ENCODE data around the gene CCNO.

The CCNO gene

DNA sequence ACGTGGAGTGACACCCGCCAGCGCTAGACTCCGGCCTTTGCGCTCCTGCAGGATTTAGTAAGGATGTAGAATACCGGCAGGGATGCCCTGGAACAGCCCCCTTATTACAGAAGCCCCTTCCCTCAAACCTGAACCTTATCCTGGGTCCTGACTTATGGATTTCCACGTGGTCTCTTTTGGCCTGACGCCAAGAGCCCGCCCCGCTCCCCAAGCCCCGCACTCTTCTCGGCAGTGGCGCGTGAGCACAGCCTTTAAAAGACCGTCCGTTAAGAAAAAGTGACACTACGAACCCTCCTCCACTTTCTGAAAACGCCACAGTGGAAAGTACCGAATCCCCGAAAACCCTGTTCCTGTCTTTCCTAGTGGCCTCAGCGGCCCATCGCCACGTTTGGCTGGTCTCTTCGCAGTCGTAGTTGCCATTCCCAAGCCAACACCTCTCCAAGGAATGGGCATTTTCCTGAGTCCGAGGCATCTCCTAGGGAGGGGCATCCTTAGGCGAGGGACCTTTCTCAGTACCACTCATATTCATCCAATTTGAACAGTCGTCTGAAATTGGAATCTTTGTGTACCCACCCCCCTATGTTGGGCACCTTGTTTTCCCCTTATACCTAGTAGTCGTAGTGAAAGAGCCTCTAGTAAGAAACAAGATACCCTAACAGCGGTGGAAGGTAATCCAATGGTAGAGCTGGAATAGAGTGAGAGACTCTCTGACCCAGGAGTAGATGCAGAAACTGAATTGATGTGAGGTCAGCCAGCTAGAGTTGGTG is 5.6 kb downstream of the CCNO start (continued):
- no peak for TF ChIP-seq YY1 (tag by site-specific recombination; IDR thresholded peaks at IDR 0.05)
- TF ChIP-seq, protein P1, sequence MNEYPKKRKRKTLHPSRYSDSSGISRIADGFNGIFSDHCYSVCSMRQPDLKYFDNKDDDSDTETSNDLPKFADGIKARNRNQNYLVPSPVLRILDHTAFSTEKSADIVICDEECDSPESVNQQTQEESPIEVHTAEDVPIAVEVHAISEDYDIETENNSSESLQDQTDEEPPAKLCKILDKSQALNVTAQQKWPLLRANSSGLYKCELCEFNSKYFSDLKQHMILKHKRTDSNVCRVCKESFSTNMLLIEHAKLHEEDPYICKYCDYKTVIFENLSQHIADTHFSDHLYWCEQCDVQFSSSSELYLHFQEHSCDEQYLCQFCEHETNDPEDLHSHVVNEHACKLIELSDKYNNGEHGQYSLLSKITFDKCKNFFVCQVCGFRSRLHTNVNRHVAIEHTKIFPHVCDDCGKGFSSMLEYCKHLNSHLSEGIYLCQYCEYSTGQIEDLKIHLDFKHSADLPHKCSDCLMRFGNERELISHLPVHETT (tag by site-specific recombination; IDR thresholded peaks at IDR 0.05), result no peak
- no peak for TF ChIP-seq OVOL3 (tag by site-specific recombination; IDR thresholded peaks at IDR 0.05)
- peak; percentile 3; the same call in 1 of the 2 replicates for TF ChIP-seq SP3 (tag by site-specific recombination; IDR thresholded peaks at IDR 0.05)

- Histone ChIP-seq H3K9me3 (ENCODE audit: control insufficient read depth, insufficient read depth, low read depth, low read length) (no peaks in the 10 kb centered on the region), H3K4me3 (ENCODE audit: low read depth, low read length) (peak within 1 kb of the TSS; percentile 49), H3K4me1 (ENCODE audit: control insufficient read depth, insufficient read depth, low read length) (no peaks in the 10 kb centered on the region; the same call in 1 of the 2 replicates), H3K27ac (ENCODE audit: extremely low read depth, low read depth, low read length) (peak within 1 kb of the TSS; percentile 92), H3K36me3 (ENCODE audit: control insufficient read depth in 2 of 2, insufficient read depth in 1 of 2, low read length in 2 of 2) (peaks cover 0 to 8% of the 10 kb centered on the region in 2 experiments; a peak in 1 of 3 replicates)
- POLR2A ChIA-PET, result interaction anchor here (1.5 to 2.3 kb wide), 4 partner anchors 10 to 80 kb away, joined by 3 to 14 read pairs (median 5); partner anchors contain the start of genes CDC20B, DHX29 and MTREX
- CTCF ChIA-PET, result interaction anchor here (0.6 to 2.9 kb wide), 14 partner anchors 9 to 675 kb away, joined by 3 to 24 read pairs (median 4); no protein-coding TSS in a partner anchor
- TF ChIP-seq ZBTB20 (tag by site-specific recombination; IDR thresholded peaks at IDR 0.05) (peak; percentile 97), SALL2 (tag by site-specific recombination; IDR thresholded peaks at IDR 0.05; ENCODE audit: borderline replicate concordance) (no peak), ZSCAN30 (tag by site-specific recombination; IDR thresholded peaks at IDR 0.05) (0 out of 2 replicates have a peak, but pooled peaks have one; percentile 17), ZBTB17 (tag by site-specific recombination; IDR thresholded peaks at IDR 0.05) (peak; percentile 93), OSR2 (tag by site-specific recombination; IDR thresholded peaks at IDR 0.05) (0 out of 2 replicates have a peak, but pooled peaks have one; percentile 20), ZNF19 (tag by site-specific recombination; IDR thresholded peaks at IDR 0.05; ENCODE audit: low read depth) (no peak), IKZF3 (tag by site-specific recombination; IDR thresholded peaks at IDR 0.05) (peak; percentile 85), ZNF449 (tag by site-specific recombination; IDR thresholded peaks at IDR 0.05) (no peak), KLF10 (tag by site-specific recombination; IDR thresholded peaks at IDR 0.05) (no peak; the same call in 1 of the 2 replicates), ZNF341 (tag by site-specific recombination; IDR thresholded peaks at IDR 0.05; ENCODE audit: low read depth) (no peak; the same call in none of the 2 replicates), ZNF555 (tag by site-specific recombination; conservative IDR thresholded peaks at IDR 0.05) (no peak), TRIM28 (IDR thresholded peaks at IDR 0.05; ENCODE audit: borderline replicate concordance, low read length) (no peak), ZNF677 (tag by site-specific recombination; IDR thresholded peaks at IDR 0.05) (no peak), BCL11A (tag by site-specific recombination; IDR thresholded peaks at IDR 0.05; ENCODE audit: low read depth) (no peak), ZIC2 (tag by site-specific recombination; IDR thresholded peaks at IDR 0.05) (no peak), TSHZ1 (tag by site-specific recombination; IDR thresholded peaks at IDR 0.05; ENCODE audit: borderline replicate concordance) (no peak), ZNF777 (tag by site-specific recombination; IDR thresholded peaks at IDR 0.05; ENCODE audit: borderline replicate concordance) (peak; percentile 99)
- TF ChIP-seq, protein P2, sequence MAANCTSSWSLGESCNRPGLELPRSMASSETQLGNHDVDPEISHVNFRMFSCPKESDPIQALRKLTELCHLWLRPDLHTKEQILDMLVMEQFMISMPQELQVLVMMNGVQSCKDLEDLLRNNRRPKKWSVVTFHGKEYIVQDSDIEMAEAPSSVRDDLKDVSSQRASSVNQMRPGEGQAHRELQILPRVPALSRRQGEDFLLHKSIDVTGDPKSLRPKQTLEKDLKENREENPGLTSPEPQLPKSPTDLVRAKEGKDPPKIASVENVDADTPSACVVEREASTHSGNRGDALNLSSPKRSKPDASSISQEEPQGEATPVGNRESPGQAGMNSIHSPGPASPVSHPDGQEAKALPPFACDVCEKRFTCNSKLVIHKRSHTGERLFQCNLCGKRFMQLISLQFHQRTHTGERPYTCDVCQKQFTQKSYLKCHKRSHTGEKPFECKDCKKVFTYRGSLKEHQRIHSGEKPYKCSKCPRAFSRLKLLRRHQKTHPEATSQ (tag by site-specific recombination; IDR thresholded peaks at IDR 0.05), result peak; percentile 54; the same call in 1 of the 2 replicates
- TF ChIP-seq, protein P3, sequence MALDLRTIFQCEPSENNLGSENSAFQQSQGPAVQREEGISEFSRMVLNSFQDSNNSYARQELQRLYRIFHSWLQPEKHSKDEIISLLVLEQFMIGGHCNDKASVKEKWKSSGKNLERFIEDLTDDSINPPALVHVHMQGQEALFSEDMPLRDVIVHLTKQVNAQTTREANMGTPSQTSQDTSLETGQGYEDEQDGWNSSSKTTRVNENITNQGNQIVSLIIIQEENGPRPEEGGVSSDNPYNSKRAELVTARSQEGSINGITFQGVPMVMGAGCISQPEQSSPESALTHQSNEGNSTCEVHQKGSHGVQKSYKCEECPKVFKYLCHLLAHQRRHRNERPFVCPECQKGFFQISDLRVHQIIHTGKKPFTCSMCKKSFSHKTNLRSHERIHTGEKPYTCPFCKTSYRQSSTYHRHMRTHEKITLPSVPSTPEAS (tag by site-specific recombination; IDR thresholded peaks at IDR 0.05), result no peak
- TF ChIP-seq, protein P4, sequence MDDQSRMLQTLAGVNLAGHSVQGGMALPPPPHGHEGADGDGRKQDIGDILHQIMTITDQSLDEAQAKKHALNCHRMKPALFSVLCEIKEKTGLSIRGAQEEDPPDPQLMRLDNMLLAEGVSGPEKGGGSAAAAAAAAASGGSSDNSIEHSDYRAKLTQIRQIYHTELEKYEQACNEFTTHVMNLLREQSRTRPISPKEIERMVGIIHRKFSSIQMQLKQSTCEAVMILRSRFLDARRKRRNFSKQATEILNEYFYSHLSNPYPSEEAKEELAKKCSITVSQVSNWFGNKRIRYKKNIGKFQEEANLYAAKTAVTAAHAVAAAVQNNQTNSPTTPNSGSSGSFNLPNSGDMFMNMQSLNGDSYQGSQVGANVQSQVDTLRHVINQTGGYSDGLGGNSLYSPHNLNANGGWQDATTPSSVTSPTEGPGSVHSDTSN (CRISPR knock-in tag; IDR thresholded peaks at IDR 0.05), result peak; percentile 24; the same call in 1 of the 2 replicates
These were observed 6.3 kb downstream of the CCNO start, which contains the start of gene MCIDAS for GRCh38 chr5:55226934-55227663. Gene MCIDAS, minus strand, starts transcription at chr5:55227315. Its CDS starts 177 bp downstream, at chr5:55227138.

Data from HEK293 (cell line).